ENCODE measurements around the gene PHGDH. TPM values are rescaled to one million over a fixed set of nuclear protein-coding genes. Genes with fewer than 3 reads are reported as not detected.

PHGDH gene
- total RNA-seq, 1 experiment from 2014 or later = 82.0 TPM

DNA sequence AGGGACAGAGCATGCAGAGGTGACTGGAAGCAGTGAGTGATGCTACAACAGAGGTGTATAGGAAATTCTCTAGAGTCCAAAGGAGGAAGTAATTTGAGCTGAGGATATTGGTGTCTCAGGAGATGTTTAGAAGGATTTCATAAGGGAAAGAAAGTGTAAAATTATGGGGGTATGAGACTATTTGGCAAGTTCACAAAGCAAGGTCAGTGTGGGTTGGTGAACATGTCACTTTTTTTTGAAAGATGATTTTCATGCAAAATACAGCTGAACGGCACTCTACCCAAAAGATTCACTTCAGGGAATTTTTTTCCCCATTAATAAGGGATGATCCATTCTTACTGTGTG, 32.8 kb downstream of the PHGDH start:
- no peak overlapping the region for H3K4me3 ChIP-seq (ENCODE audit: low read depth in 2 of 2, low read length in 2 of 2)
- ATAC-seq (no peak), DNase-seq (ENCODE audit: low read depth, low spot score) (no peak)
- no TSS peak for BruUV-seq (replicated peaks)
- H3K27ac ChIP-seq (ENCODE audit: low read length) = no peak overlapping the region
- CTCF ChIA-PET = no interaction called here
- TF ChIP-seq TCF7L2 (IDR thresholded peaks at IDR 0.05; ENCODE audit: low read depth, low read length) = no peak
- TF ChIP-seq, protein P1, sequence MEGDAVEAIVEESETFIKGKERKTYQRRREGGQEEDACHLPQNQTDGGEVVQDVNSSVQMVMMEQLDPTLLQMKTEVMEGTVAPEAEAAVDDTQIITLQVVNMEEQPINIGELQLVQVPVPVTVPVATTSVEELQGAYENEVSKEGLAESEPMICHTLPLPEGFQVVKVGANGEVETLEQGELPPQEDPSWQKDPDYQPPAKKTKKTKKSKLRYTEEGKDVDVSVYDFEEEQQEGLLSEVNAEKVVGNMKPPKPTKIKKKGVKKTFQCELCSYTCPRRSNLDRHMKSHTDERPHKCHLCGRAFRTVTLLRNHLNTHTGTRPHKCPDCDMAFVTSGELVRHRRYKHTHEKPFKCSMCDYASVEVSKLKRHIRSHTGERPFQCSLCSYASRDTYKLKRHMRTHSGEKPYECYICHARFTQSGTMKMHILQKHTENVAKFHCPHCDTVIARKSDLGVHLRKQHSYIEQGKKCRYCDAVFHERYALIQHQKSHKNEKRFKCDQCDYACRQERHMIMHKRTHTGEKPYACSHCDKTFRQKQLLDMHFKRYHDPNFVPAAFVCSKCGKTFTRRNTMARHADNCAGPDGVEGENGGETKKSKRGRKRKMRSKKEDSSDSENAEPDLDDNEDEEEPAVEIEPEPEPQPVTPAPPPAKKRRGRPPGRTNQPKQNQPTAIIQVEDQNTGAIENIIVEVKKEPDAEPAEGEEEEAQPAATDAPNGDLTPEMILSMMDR (IDR thresholded peaks at IDR 0.05) = no peak
- no peak for TF ChIP-seq SIN3A (IDR thresholded peaks at IDR 0.05; ENCODE audit: borderline replicate concordance, insufficient read depth, low read depth, low read length)
- no peak for TF ChIP-seq POLR2AphosphoS5 (IDR thresholded peaks at IDR 0.05; ENCODE audit: low read depth, low read length)
- TF ChIP-seq, protein P2, sequence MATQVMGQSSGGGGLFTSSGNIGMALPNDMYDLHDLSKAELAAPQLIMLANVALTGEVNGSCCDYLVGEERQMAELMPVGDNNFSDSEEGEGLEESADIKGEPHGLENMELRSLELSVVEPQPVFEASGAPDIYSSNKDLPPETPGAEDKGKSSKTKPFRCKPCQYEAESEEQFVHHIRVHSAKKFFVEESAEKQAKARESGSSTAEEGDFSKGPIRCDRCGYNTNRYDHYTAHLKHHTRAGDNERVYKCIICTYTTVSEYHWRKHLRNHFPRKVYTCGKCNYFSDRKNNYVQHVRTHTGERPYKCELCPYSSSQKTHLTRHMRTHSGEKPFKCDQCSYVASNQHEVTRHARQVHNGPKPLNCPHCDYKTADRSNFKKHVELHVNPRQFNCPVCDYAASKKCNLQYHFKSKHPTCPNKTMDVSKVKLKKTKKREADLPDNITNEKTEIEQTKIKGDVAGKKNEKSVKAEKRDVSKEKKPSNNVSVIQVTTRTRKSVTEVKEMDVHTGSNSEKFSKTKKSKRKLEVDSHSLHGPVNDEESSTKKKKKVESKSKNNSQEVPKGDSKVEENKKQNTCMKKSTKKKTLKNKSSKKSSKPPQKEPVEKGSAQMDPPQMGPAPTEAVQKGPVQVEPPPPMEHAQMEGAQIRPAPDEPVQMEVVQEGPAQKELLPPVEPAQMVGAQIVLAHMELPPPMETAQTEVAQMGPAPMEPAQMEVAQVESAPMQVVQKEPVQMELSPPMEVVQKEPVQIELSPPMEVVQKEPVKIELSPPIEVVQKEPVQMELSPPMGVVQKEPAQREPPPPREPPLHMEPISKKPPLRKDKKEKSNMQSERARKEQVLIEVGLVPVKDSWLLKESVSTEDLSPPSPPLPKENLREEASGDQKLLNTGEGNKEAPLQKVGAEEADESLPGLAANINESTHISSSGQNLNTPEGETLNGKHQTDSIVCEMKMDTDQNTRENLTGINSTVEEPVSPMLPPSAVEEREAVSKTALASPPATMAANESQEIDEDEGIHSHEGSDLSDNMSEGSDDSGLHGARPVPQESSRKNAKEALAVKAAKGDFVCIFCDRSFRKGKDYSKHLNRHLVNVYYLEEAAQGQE (IDR thresholded peaks at IDR 0.05; ENCODE audit: insufficient read depth in 1 of 2, low read depth in 2 of 2, low read length in 1 of 2) = no peak
- peaks cover 3% of the 10 kb centered on the region; the same call in 1 of the 2 replicates for H3K27me3 ChIP-seq (ENCODE audit: control insufficient read depth, insufficient read depth, low read length)
- intact Hi-C loops (cut with micrococcal nuclease; ENCODE audit: unreplicated experiment) = no loop called here
- H3K36me3 ChIP-seq (ENCODE audit: control insufficient read depth, insufficient read depth, low read length) = no peaks in the 10 kb centered on the region; the same call in 1 of the 2 replicates
- in situ Hi-C loops (cut with HindIII; ENCODE audit: low pct_unique_long_range_greater_than_20kb, low sequenced_read_pairs) = no loop called here
- H3K4me1 ChIP-seq (ENCODE audit: control insufficient read depth, insufficient read depth, low read length) = no peaks in the 10 kb centered on the region
- POLR2A ChIA-PET = no interaction called here
- H3K9me3 ChIP-seq (ENCODE audit: control insufficient read depth, insufficient read depth, low read depth, low read length) = no peaks in the 10 kb centered on the region

DNA sequence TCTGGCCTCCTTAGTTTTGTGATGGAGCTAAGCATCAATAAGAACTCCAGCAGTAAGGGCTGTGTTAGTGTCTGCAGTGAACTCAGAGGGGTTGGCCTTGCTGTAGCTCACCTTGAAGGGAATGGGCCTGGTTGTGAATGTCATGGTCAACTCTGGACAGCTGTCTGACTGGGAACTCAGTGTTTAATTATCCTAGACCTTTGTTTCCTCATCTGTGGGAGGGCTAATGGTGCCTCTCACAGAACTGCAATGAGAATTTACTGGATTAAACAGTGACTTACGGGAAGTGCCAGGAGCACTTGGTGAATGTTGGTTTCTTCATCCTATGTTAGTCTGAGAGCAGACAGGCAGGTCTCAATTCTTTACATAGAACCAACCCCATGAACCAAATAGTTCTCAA, 33.3 kb downstream of the PHGDH start:
- in situ Hi-C loops (cut with HindIII; ENCODE audit: low pct_unique_long_range_greater_than_20kb, low sequenced_read_pairs) = no loop called here
- ATAC-seq (no peak), DNase-seq (ENCODE audit: low read depth, low spot score) (no peak)
- Histone ChIP-seq H3K27ac (ENCODE audit: low read length) (no peak overlapping the region), H3K36me3 (ENCODE audit: control insufficient read depth, insufficient read depth, low read length) (no peaks in the 10 kb centered on the region; the same call in 1 of the 2 replicates), H3K4me1 (ENCODE audit: control insufficient read depth, insufficient read depth, low read length) (no peaks in the 10 kb centered on the region), H3K27me3 (ENCODE audit: control insufficient read depth, insufficient read depth, low read length) (peaks cover 5% of the 10 kb centered on the region; the same call in 1 of the 2 replicates), H3K4me3 (ENCODE audit: low read depth in 2 of 2, low read length in 2 of 2) (no peak overlapping the region), H3K9me3 (ENCODE audit: control insufficient read depth, insufficient read depth, low read depth, low read length) (no peaks in the 10 kb centered on the region)
- TF ChIP-seq TCF7L2 (IDR thresholded peaks at IDR 0.05; ENCODE audit: low read depth, low read length) = no peak
- TF ChIP-seq SIN3A (IDR thresholded peaks at IDR 0.05; ENCODE audit: borderline replicate concordance, insufficient read depth, low read depth, low read length) = no peak
- TF ChIP-seq, protein P1 (IDR thresholded peaks at IDR 0.05) = no peak
- TF ChIP-seq, protein P2 (IDR thresholded peaks at IDR 0.05; ENCODE audit: insufficient read depth in 1 of 2, low read depth in 2 of 2, low read length in 1 of 2) = no peak
- TF ChIP-seq POLR2AphosphoS5 (IDR thresholded peaks at IDR 0.05; ENCODE audit: low read depth, low read length) = no peak
- no TSS peak for BruUV-seq (replicated peaks)
- ChIA-PET POLR2A (no interaction called here), CTCF (no interaction called here)
- intact Hi-C loops (cut with micrococcal nuclease; ENCODE audit: unreplicated experiment) = no loop called here
